OCI-LY3 (cell line): ENCODE results near the gene HEATR3.

Source experiments
- EZH2phosphoT487 ChIP-seq: fragments of 200-600 bp; shearing (Covaris generic); IDR thresholded peaks from 2 replicates; pipeline ENCODE4 v1.6.1; 2018; ENCODE audit warnings: antibody characterized with exemption, mixed run types, low read depth
- TF ChIP-seq, protein P1 (sequence below): fragments of 200-600, 300-600 bp; sonication (generic); IDR thresholded peaks from 2 replicates; pipeline ENCODE4 v1.5.1; 2014; ENCODE audit warnings: antibody characterized with exemption, low read length, low read depth

DNA sequence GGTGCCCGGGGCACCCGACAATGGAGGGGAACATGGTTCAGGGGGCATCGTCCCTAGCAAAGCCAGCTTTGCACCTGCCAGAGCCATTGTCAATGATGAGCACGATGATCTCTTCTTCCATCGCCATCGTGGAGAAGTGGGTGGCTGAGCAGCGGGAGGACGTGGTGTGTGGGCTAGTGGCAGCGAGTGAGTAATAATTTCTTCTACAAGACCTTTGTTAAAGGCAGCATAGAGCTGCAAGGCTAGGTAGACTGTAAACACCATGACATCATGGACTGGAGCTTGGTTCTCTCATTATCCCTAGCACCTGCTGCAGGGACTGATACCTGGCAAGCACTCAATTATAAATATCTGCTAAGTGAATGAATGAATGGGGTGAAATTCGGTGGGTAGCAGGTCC, 6.7 kb upstream of the HEATR3 start:
- TF ChIP-seq, protein P1, sequence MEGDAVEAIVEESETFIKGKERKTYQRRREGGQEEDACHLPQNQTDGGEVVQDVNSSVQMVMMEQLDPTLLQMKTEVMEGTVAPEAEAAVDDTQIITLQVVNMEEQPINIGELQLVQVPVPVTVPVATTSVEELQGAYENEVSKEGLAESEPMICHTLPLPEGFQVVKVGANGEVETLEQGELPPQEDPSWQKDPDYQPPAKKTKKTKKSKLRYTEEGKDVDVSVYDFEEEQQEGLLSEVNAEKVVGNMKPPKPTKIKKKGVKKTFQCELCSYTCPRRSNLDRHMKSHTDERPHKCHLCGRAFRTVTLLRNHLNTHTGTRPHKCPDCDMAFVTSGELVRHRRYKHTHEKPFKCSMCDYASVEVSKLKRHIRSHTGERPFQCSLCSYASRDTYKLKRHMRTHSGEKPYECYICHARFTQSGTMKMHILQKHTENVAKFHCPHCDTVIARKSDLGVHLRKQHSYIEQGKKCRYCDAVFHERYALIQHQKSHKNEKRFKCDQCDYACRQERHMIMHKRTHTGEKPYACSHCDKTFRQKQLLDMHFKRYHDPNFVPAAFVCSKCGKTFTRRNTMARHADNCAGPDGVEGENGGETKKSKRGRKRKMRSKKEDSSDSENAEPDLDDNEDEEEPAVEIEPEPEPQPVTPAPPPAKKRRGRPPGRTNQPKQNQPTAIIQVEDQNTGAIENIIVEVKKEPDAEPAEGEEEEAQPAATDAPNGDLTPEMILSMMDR: no peak
- TF ChIP-seq EZH2phosphoT487: no peak
